Measurements from ENCODE around the gene CRISPLD2.

CRISPLD2 gene

DNA sequence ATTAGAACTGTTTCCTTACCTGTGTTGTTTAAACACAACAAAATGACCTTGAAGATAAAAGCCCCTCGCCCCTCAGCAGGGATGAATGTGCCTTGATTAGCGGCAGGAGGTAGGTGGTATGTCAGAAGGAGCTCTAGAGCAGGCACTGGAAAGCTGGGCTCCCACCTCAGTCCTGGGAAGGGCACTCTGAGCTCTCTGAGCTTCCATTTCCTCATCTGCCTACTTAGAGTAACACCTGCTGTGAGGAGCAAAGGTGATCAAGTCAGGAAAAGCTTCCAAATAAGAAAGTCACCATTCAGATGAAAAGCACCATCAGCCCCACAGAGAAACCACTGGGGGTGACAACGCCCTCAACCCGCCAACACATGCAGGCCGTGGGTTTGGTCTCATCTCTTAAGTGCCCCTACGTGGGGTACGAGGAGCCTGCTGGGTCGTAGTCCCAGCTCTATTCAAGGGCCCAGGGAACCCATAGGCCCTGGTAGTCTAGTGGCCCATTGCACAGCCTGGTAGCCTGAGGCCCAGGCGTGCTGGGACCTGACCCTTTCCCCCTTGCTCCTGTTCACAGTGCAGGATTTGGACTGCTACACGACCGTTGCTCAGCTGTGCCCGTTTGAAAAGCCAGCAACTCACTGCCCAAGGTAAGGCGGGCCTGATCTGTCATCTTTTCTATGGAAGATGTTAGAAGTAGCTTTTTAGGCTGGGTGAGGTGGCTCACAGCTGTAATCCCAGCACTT is 57.3 kb downstream of the CRISPLD2 start:
- TF ChIP-seq, protein P1, sequence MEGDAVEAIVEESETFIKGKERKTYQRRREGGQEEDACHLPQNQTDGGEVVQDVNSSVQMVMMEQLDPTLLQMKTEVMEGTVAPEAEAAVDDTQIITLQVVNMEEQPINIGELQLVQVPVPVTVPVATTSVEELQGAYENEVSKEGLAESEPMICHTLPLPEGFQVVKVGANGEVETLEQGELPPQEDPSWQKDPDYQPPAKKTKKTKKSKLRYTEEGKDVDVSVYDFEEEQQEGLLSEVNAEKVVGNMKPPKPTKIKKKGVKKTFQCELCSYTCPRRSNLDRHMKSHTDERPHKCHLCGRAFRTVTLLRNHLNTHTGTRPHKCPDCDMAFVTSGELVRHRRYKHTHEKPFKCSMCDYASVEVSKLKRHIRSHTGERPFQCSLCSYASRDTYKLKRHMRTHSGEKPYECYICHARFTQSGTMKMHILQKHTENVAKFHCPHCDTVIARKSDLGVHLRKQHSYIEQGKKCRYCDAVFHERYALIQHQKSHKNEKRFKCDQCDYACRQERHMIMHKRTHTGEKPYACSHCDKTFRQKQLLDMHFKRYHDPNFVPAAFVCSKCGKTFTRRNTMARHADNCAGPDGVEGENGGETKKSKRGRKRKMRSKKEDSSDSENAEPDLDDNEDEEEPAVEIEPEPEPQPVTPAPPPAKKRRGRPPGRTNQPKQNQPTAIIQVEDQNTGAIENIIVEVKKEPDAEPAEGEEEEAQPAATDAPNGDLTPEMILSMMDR (IDR thresholded peaks at IDR 0.05; ENCODE audit: control insufficient read depth, insufficient read depth, low read depth, low read length, missing control alignments) = no peak
- no peak overlapping the region for H3K4me3 ChIP-seq (ENCODE audit: control insufficient read depth, low read depth, low read length)
- DNase-seq (ENCODE audit: low read depth) = no peak

DNA sequence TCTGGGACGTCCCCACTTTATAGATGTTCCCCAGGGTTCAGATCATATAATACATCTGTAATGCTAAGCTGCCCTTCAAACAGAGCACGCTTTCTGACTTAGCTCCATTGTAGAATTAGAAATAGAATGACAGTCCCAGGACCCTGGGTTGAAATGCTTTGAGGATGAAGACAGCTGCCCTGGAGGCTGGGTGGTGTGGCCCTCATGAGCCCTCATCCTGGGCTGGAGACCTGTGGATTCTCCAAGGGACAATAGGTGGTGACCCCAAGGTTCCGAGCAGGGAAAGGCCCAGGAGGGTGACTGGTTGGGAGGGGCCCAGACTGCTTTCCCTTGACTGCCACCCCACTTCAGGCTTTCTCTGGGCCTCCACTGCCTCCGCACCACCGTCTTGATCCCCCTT is 59.0 kb downstream of the CRISPLD2 start:
- H3K4me3 ChIP-seq (ENCODE audit: control insufficient read depth, low read depth, low read length) = no peak overlapping the region
- no peak for DNase-seq (ENCODE audit: low read depth)
- TF ChIP-seq, protein P1 (IDR thresholded peaks at IDR 0.05; ENCODE audit: control insufficient read depth, insufficient read depth, low read depth, low read length, missing control alignments) = no peak

DNA sequence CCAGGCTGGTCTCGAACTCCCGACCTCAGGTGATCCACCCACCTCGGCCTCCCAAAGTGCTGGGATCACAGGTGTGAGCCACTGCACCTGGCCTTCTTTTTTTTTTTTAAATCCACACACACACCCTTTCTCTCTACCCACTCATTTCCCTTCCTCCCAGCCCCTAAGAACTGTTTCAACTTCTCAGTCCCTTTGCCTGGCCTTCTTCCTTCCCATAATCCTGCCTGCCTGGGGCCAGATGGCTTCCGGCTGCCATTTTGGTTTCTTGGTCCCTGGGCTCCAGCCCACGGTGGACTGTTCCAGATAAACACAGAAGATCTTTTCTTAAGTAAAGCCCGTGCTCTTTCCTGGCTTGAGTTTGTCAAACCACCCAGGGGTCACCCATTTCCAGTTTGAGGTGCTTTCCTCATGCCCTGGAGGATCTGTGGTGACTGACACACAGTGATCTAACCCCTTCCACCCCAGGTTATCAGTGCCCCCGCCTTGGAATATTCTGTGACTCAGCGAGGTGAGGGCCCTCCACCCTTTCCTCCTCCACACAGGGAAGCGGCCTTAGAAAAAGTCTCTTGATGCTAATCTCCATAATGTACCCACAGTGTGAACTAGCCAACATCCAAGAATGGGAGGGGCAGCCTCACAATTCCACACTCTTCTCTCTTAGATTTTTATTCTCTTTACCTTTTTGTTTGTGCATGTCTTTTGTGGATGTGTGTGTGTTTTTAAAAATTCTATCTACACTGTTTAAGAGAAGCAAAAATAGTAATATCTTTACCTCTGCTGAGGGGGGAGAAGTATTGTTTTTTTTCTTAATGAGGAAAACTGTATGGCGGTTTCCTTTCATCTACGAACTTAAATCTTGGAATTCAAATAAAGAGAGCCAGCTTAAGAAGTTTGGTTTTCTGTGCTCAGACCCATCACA is 60.0 kb downstream of the CRISPLD2 start:
- no peak overlapping the region for H3K4me3 ChIP-seq (ENCODE audit: control insufficient read depth, low read depth, low read length)
- DNase-seq (ENCODE audit: low read depth) = no peak
- TF ChIP-seq, protein P1 (IDR thresholded peaks at IDR 0.05; ENCODE audit: control insufficient read depth, insufficient read depth, low read depth, low read length, missing control alignments) = no peak

DNA sequence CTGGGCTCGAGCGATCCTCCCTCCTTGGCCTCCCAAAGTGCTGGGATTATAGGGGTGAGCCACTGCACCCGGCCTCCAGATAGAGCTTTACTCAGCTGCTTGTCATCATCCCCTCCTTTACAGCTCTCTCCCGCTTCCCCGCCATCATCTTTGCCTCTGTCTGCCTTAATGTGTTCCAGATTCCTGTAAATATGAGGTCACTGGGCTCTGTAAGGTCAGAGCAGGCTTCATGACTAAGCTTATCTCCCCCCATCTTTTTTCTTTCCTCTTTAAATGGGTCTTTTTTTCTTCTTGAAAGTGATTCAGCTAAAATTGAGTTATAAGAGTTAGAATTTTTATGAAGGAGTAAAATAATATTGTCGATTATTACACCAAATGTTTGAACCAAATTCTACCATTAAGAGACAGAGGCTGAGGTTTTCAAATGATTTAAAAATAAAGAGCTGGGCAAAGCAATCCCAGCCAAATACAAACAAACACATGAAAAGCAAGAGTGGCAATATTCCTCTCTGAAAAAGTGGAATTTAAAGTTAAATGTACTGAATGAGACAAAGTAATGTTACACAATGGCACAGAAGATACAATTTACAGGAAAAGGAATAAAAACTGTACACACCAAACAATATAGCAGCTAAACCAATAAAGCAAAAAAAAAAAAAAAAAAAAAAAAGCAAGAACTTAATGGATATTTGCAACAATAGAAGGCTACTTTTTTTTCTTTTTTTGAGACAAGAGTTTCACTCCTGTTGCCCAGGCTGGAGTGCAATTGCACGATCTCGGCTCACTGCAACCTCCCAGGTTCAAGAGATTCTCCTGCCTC is 62.1 kb downstream of the CRISPLD2 start:
- H3K4me3 ChIP-seq (ENCODE audit: control insufficient read depth, low read depth, low read length) = no peak overlapping the region
- peak; percentile 87 for DNase-seq (ENCODE audit: low read depth)
- TF ChIP-seq, protein P1 (IDR thresholded peaks at IDR 0.05; ENCODE audit: control insufficient read depth, insufficient read depth, low read depth, low read length, missing control alignments) = no peak

DNA sequence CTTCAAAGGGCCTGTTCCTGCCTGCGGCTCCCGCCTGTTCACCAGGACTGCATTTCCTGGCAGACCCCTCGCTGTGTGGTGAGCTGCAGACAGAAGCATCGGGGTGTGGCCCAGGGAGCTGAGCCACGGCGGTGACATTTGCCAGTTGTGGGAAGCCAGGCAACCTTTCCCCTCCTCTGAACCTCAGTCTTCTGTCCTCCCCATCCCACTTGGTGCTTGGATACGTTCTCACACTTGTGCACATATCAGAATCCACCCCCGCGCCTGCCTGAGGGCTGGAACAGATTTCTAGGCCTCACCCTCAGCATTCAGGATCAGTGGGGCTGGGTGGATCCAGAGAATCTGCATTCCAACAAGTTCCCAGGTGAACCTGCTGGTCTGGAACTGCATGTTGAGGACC is 63.5 kb downstream of the CRISPLD2 start:
- no peak for DNase-seq (ENCODE audit: low read depth)
- no peak overlapping the region for H3K4me3 ChIP-seq (ENCODE audit: control insufficient read depth, low read depth, low read length)
- TF ChIP-seq, protein P1 (IDR thresholded peaks at IDR 0.05; ENCODE audit: control insufficient read depth, insufficient read depth, low read depth, low read length, missing control alignments) = no peak

DNA sequence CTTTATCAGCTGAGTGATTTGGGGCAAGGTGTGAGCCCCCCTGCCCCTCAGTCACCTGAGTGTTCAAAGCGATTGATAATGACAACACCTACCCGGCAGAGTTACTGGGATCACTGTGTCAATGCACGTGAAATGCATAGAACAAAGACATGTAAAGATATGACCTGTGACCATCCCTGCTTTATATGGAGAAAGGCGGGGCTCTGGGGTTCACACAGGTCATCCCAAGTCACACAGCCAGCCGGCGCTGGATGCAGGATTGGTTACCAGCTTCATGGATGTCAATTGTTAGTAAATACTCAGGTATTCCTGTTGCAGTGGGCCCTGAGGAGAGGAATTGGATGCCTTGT is 64.4 kb downstream of the CRISPLD2 start:
- H3K4me3 ChIP-seq (ENCODE audit: control insufficient read depth, low read depth, low read length) = no peak overlapping the region
- DNase-seq (ENCODE audit: low read depth) = no peak
- TF ChIP-seq, protein P1 (IDR thresholded peaks at IDR 0.05; ENCODE audit: control insufficient read depth, insufficient read depth, low read depth, low read length, missing control alignments) = no peak

Data from AG09309 (cell line).